VCaP (cell line): ENCODE data around the gene MAN2B2.

Experiments
- H3K27ac ChIP-seq: fragments of 450-650 bp; 2 replicates; pipeline ENCODE4 v1.5.1; 2017
- TF ChIP-seq, protein P1 (sequence below): fragments of 450-650 bp; conservative IDR thresholded peaks from 2 replicates; pipeline ENCODE4 v1.5.1; 2017; ENCODE audit warnings: mild to moderate bottlenecking, moderate library complexity

Gene MAN2B2

DNA sequence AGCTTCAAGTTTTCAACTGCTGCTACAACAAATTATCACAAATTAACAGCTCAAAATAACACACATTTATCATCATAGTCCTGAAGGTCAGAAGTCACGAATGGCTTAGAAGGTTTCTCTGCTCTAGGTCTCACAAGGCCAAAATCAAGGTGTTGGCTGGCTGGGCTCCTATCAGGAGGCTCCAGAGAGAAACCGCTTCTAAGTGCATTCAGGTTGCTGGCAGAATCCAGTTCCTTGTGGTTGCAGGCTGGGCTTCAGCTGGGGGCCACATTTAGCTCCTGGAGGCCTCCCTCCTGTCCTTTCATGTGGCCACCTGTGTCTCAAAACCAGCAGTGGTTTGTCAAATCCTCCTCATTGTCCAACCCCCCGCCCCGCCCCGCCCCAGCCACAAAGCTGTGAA lies 80.9 kb downstream of the MAN2B2 start:
- no peak overlapping the region for H3K27ac ChIP-seq

DNA sequence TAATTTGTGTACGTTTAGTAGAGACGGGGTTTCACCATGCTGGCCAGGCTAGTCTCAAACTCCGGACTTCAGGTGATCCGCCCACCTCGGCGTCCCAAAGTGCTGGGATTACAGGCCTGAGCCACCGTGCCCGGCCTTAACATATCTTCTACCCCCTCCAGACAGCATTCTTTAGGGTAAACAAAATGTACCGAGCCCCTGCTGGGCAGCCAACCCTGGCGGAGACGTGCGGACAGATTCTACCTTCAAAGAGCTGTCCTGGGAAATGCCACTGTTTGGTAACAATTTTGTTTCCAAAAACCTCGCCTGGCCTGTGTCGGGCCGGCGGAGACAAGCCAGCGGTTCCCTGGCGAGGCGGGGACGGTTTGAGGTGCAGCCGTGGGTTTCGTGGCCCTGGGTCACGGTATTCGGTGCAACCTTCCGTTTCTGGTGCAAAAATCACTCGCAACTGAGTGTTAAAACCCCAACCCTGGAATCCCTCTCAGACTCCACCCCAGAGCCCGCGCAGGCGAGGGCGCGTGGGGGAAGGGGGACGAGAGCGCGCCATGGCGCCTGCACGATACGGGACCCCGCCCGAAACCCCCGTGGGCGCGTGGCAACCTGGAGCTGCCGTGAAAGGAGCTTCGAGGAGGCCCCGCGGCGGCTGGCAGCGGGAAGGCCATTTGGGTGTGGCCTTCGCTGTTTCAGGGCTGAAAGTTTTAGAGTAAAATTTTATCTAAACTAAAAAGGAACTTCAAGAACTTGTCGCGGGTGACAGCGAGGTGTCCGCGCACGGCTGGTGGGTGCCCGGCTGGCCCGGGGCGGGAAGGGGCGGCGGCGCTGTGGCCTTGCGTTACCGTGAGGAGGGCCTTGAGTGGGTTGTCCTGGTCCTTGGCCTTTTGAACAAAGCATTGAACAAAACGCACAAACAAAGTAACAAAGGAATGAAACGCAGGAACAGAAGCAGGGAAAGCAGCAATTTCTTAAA lies 82.5 kb downstream of the MAN2B2 start:
- H3K27ac ChIP-seq: no peak overlapping the region
- TF ChIP-seq, protein P1, sequence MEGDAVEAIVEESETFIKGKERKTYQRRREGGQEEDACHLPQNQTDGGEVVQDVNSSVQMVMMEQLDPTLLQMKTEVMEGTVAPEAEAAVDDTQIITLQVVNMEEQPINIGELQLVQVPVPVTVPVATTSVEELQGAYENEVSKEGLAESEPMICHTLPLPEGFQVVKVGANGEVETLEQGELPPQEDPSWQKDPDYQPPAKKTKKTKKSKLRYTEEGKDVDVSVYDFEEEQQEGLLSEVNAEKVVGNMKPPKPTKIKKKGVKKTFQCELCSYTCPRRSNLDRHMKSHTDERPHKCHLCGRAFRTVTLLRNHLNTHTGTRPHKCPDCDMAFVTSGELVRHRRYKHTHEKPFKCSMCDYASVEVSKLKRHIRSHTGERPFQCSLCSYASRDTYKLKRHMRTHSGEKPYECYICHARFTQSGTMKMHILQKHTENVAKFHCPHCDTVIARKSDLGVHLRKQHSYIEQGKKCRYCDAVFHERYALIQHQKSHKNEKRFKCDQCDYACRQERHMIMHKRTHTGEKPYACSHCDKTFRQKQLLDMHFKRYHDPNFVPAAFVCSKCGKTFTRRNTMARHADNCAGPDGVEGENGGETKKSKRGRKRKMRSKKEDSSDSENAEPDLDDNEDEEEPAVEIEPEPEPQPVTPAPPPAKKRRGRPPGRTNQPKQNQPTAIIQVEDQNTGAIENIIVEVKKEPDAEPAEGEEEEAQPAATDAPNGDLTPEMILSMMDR: no peak

More for the DNA sequence above, 80.9 kb downstream of the MAN2B2 start:
- TF ChIP-seq, protein P1: no peak

DNA sequence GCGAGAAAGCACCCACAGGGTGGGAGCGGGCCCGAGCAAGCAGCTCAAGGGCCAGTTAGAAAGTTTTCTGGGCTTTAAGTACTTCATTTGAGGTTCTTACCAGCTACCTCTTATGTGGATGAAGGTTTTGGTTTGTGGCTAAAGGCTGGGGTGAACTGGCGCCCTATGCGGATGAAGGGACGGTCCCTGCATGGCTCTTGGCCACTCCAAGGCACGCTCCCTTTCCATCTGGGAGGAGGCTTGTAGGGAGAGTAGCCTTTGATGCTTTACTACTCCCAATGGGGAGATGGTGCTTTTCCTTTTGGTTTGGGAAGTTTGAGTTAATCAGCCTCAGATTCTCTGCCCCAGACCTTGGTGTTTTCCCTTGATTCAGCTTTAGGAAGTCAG lies 83.2 kb downstream of the MAN2B2 start:
- H3K27ac ChIP-seq: no peak overlapping the region
- TF ChIP-seq, protein P1: no peak

DNA sequence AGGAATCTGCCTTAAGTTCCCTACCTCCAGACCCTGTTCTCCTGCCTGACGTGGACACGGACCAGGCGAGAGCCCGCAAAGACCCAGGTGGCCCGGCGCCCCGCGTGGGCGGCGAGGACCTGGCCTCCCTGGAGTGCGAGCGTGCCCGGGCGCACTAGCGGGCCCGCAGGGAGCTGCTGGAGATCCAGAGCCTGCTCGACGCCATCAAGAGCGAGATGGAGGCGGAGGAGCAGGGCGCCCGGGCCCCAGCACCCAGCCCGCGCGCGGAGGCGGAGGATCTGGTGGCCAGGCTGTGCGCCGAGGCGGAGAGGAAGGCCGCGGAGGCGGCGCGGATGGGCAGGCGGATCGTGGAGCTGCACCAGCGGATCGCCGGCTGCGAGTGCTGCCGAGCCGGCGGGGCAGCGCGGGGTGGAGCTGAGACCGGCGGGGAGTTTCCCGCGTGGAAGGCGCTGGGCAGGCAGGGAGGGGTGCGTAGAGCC lies 83.6 kb downstream of the MAN2B2 start:
- no peak overlapping the region for H3K27ac ChIP-seq
- TF ChIP-seq, protein P1: no peak

GRCh38 chr4:6659897-6660296 lies 84.9 kb downstream of the MAN2B2 start:
- TF ChIP-seq, protein P1: no peak
- H3K27ac ChIP-seq: no peak overlapping the region

GRCh38 chr4:6660430-6660829 lies 85.4 kb downstream of the MAN2B2 start:
- TF ChIP-seq, protein P1: no peak
- H3K27ac ChIP-seq: no peak overlapping the region

DNA sequence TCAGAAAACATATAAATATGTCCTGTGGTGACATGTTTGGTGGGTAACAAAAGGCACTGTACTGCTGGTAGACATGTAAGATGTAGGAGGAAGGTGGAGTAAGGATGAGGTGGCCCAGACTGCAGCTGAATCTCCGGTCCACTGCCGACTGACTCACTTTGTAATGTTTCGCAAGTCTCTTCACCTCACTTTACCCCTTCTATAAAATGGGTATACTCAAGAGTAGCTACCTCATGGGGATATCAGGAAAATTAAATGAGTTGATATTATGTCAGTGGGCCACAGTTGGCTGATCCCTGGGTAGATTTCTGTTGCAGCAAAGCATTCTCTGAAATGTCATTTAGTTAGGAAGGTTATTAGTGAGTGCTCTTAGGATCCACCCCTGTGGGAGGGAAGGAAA lies 87.6 kb downstream of the MAN2B2 start:
- H3K27ac ChIP-seq: no peak overlapping the region
- TF ChIP-seq, protein P1: no peak
